ENCODE measurements around the gene C19orf47.

DNA sequence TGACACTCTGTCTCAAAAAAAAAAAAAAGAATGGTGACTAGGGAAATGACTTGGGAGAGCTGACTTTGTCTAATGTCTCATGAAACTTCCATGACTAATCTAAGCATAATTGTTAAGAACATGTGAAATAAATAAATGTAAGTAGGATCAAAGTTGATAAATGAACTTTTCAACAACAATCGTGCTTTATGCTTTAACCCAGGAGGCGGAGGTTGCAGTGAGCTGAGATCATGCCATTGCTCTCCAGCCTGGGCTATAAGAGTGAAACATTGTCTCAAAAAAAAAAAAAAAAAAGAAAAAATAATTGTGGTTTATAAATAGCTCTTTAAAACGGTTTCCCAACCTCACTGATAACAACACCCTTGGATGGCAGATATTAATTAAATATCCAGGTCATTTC is 50.2 kb downstream of the C19orf47 start:
- no peak for TF ChIP-seq EP300 (conservative IDR thresholded peaks at IDR 0.05; ENCODE audit: poor library complexity, severe bottlenecking)
- TF ChIP-seq TAF1 (IDR thresholded peaks at IDR 0.05; ENCODE audit: low read depth) = no peak
- no peak for TF ChIP-seq EZH2 (IDR thresholded peaks at IDR 0.05; ENCODE audit: borderline replicate concordance, insufficient read depth, low read length, poor library complexity, severe bottlenecking)
- TF ChIP-seq CTCF (IDR thresholded peaks at IDR 0.05; ENCODE audit: poor library complexity, severe bottlenecking) = no peak
- TF ChIP-seq, protein P1, sequence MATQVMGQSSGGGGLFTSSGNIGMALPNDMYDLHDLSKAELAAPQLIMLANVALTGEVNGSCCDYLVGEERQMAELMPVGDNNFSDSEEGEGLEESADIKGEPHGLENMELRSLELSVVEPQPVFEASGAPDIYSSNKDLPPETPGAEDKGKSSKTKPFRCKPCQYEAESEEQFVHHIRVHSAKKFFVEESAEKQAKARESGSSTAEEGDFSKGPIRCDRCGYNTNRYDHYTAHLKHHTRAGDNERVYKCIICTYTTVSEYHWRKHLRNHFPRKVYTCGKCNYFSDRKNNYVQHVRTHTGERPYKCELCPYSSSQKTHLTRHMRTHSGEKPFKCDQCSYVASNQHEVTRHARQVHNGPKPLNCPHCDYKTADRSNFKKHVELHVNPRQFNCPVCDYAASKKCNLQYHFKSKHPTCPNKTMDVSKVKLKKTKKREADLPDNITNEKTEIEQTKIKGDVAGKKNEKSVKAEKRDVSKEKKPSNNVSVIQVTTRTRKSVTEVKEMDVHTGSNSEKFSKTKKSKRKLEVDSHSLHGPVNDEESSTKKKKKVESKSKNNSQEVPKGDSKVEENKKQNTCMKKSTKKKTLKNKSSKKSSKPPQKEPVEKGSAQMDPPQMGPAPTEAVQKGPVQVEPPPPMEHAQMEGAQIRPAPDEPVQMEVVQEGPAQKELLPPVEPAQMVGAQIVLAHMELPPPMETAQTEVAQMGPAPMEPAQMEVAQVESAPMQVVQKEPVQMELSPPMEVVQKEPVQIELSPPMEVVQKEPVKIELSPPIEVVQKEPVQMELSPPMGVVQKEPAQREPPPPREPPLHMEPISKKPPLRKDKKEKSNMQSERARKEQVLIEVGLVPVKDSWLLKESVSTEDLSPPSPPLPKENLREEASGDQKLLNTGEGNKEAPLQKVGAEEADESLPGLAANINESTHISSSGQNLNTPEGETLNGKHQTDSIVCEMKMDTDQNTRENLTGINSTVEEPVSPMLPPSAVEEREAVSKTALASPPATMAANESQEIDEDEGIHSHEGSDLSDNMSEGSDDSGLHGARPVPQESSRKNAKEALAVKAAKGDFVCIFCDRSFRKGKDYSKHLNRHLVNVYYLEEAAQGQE (IDR thresholded peaks at IDR 0.05; ENCODE audit: borderline replicate concordance) = no peak
- TF ChIP-seq POLR2AphosphoS5 (IDR thresholded peaks at IDR 0.05) = no peak
- TF ChIP-seq MXI1 (conservative IDR thresholded peaks at IDR 0.05; ENCODE audit: poor library complexity, severe bottlenecking) = no peak

All from neural cell (in vitro differentiated cells).